Activated naive CD8-positive, alpha-beta T cell treated with anti-CD3 and anti-CD28 coated beads, Interleukin-2, amount 10 ng/mL, durations not matched to agents 7 days and 5 days (primary cell): Measurements from ENCODE around the gene CCNY. TPM values are rescaled to one million over a fixed set of nuclear protein-coding genes. Genes with fewer than 3 reads are reported as not detected.

Source experiments
- ATAC-seq: fragments of 150-1000 bp; cut with Tn5 transposase; one replicate; pipeline ENCODE4 v1.10.0; 2021; ENCODE audit warnings: low read depth, moderate library complexity
- POLR2A ChIA-PET: fragments of 350-600 bp; sonication (Branson Sonifier 250); formaldehyde crosslinking; loops from one replicate; lab custom pipeline; 2021; ENCODE audit warnings: antibody characterized with exemption; lab: Charles Lee
- DNase-seq: peaks from one replicate; pipeline ENCODE4 v3.0.0; 2021
- H3K27ac Mint-ChIP-seq: one replicate; pipeline ENCODE4 v1.8.0; 2022; ENCODE audit warnings: mild to moderate bottlenecking, mixed read lengths
- H3K27me3 Mint-ChIP-seq: one replicate; pipeline ENCODE4 v1.8.0; 2022; ENCODE audit warnings: mild to moderate bottlenecking, moderate library complexity, mixed read lengths
- H3K36me3 Mint-ChIP-seq: one replicate; pipeline ENCODE4 v1.8.0; 2021; ENCODE audit warnings: mild to moderate bottlenecking, mixed read lengths
- H3K4me1 Mint-ChIP-seq: one replicate; pipeline ENCODE4 v1.8.0; 2021; ENCODE audit warnings: mixed read lengths
- H3K4me3 Mint-ChIP-seq: one replicate; pipeline ENCODE4 v1.8.0; 2022; ENCODE audit warnings: mild to moderate bottlenecking, moderate library complexity, mixed read lengths
- H3K9me3 Mint-ChIP-seq: one replicate; pipeline ENCODE4 v1.8.0; 2021; ENCODE audit warnings: mixed read lengths
- total RNA-seq, 2 experiments: library from RNA; stranded (reverse); gene quantifications; one replicate each; pipeline ENCODE4 v1.2.3, GENCODE V29; 2021

CCNY gene
- total RNA-seq, 2 experiments from 2014 or later = 66.6 to 72.2 TPM

GRCh38 chr10:35427543-35427942, 91.2 kb downstream of the CCNY start:
- Mint-ChIP-seq H3K36me3 (peaks cover 12% of the 10 kb centered on the region), H3K27me3 (no peaks in the 10 kb centered on the region)
- ATAC-seq = no peak

GRCh38 chr10:35428521-35428920, 92.2 kb downstream of the CCNY start:
- peaks cover 12% of the 10 kb centered on the region for H3K36me3 Mint-ChIP-seq
- POLR2A ChIA-PET = no interaction called here
- no peak overlapping the region for H3K4me3 Mint-ChIP-seq
- no peak for ATAC-seq
- DNase-seq = no peak
- no peak overlapping the region for H3K27ac Mint-ChIP-seq
- H3K27me3 Mint-ChIP-seq = no peaks in the 10 kb centered on the region
- H3K9me3 Mint-ChIP-seq = peaks cover 2% of the 10 kb centered on the region
- H3K4me1 Mint-ChIP-seq = peaks cover 18% of the 10 kb centered on the region

More at GRCh38 chr10:35427543-35427942, 91.2 kb downstream of the CCNY start:
- Mint-ChIP-seq H3K27ac (no peak overlapping the region), H3K4me3 (no peak overlapping the region), H3K9me3 (peaks cover 2% of the 10 kb centered on the region), H3K4me1 (peaks cover 18% of the 10 kb centered on the region)
- POLR2A ChIA-PET = no interaction called here
- no peak for DNase-seq

GRCh38 chr10:35432781-35433338, 96.6 kb downstream of the CCNY start:
- H3K27me3 Mint-ChIP-seq = no peaks in the 10 kb centered on the region
- POLR2A ChIA-PET = interaction anchor here (0.6 kb wide), 1 partner anchor 15 kb away, joined by 3 read pairs; no protein-coding TSS in a partner anchor
- no peak for ATAC-seq
- H3K36me3 Mint-ChIP-seq = peaks cover 34% of the 10 kb centered on the region
- no peak overlapping the region for H3K27ac Mint-ChIP-seq
- no peak overlapping the region for H3K4me3 Mint-ChIP-seq
- no peak for DNase-seq
- H3K4me1 Mint-ChIP-seq = peaks cover 23% of the 10 kb centered on the region
- peaks cover 12% of the 10 kb centered on the region for H3K9me3 Mint-ChIP-seq

GRCh38 chr10:35433851-35434426, 97.6 kb downstream of the CCNY start:
- Mint-ChIP-seq H3K27ac (no peak overlapping the region), H3K4me1 (peaks cover 15% of the 10 kb centered on the region), H3K9me3 (peaks cover 12% of the 10 kb centered on the region), H3K27me3 (no peaks in the 10 kb centered on the region), H3K36me3 (peaks cover 32% of the 10 kb centered on the region), H3K4me3 (no peak overlapping the region)
- ATAC-seq (no peak), DNase-seq (no peak)
- POLR2A ChIA-PET = no interaction called here

GRCh38 chr10:35434533-35434932, 98.2 kb downstream of the CCNY start:
- POLR2A ChIA-PET = no interaction called here
- H3K27ac Mint-ChIP-seq = no peak overlapping the region

GRCh38 chr10:35435824-35436223, 99.5 kb downstream of the CCNY start:
- Mint-ChIP-seq H3K27me3 (no peaks in the 10 kb centered on the region), H3K36me3 (peaks cover 42% of the 10 kb centered on the region), H3K27ac (peak overlapping the region; percentile 35)

More at GRCh38 chr10:35434533-35434932, 98.2 kb downstream of the CCNY start:
- no peak for ATAC-seq
- no peak overlapping the region for H3K4me3 Mint-ChIP-seq
- H3K4me1 Mint-ChIP-seq = peaks cover 15% of the 10 kb centered on the region
- H3K9me3 Mint-ChIP-seq = peaks cover 18% of the 10 kb centered on the region
- DNase-seq = no peak
- H3K27me3 Mint-ChIP-seq = no peaks in the 10 kb centered on the region
- H3K36me3 Mint-ChIP-seq = peaks cover 38% of the 10 kb centered on the region

GRCh38 chr10:35437829-35438228, 101.5 kb downstream of the CCNY start:
- Mint-ChIP-seq H3K27ac (no peak overlapping the region), H3K9me3 (peaks cover 33% of the 10 kb centered on the region), H3K27me3 (no peaks in the 10 kb centered on the region), H3K4me1 (peaks cover 23% of the 10 kb centered on the region), H3K4me3 (no peak overlapping the region), H3K36me3 (peaks cover 52% of the 10 kb centered on the region)
- no peak for ATAC-seq
- no peak for DNase-seq
- POLR2A ChIA-PET = interaction anchor here (0.7 kb wide), 1 partner anchor 89 kb away, joined by 3 read pairs; no protein-coding TSS in a partner anchor

More at GRCh38 chr10:35435824-35436223, 99.5 kb downstream of the CCNY start:
- DNase-seq (no peak), ATAC-seq (no peak)
- Mint-ChIP-seq H3K9me3 (peaks cover 20% of the 10 kb centered on the region), H3K4me3 (no peak overlapping the region), H3K4me1 (peaks cover 17% of the 10 kb centered on the region)
- POLR2A ChIA-PET = no interaction called here

GRCh38 chr10:35438718-35439571, 102.6 kb downstream of the CCNY start:
- H3K4me1 Mint-ChIP-seq = peaks cover 21% of the 10 kb centered on the region
- H3K4me3 Mint-ChIP-seq = no peak overlapping the region
- H3K9me3 Mint-ChIP-seq = peaks cover 37% of the 10 kb centered on the region
- H3K27me3 Mint-ChIP-seq = no peaks in the 10 kb centered on the region
- H3K27ac Mint-ChIP-seq = peak overlapping the region; percentile 13
- ATAC-seq (no peak), DNase-seq (no peak)
- POLR2A ChIA-PET = interaction anchor here (0.6 kb wide), 1 partner anchor 125 kb away, joined by 4 read pairs; no protein-coding TSS in a partner anchor
- H3K36me3 Mint-ChIP-seq = peaks cover 59% of the 10 kb centered on the region

- Mint-ChIP-seq H3K36me3 (peaks cover 60% of the 10 kb centered on the region), H3K4me3 (no peak overlapping the region), H3K27me3 (no peaks in the 10 kb centered on the region), H3K27ac (no peak overlapping the region), H3K9me3 (peaks cover 37% of the 10 kb centered on the region), H3K4me1 (peaks cover 16% of the 10 kb centered on the region)
- POLR2A ChIA-PET = no interaction called here
- ATAC-seq = no peak
- DNase-seq = no peak
Observed at GRCh38 chr10:35440016-35440415, 103.7 kb downstream of the CCNY start.

GRCh38 chr10:35442028-35442427, 105.7 kb downstream of the CCNY start:
- Mint-ChIP-seq H3K27me3 (no peaks in the 10 kb centered on the region), H3K9me3 (peaks cover 33% of the 10 kb centered on the region), H3K4me1 (peaks cover 19% of the 10 kb centered on the region), H3K27ac (peak overlapping the region; percentile 58), H3K36me3 (peaks cover 49% of the 10 kb centered on the region), H3K4me3 (no peak overlapping the region)
- ATAC-seq = no peak
- DNase-seq = no peak
- POLR2A ChIA-PET = no interaction called here

- POLR2A ChIA-PET = no interaction called here
- peaks cover 33% of the 10 kb centered on the region for H3K9me3 Mint-ChIP-seq
- peak; percentile 59 for ATAC-seq
- no peak for DNase-seq
- peak overlapping the region; percentile 12 for H3K4me3 Mint-ChIP-seq
- H3K27me3 Mint-ChIP-seq = no peaks in the 10 kb centered on the region
- H3K27ac Mint-ChIP-seq = peak overlapping the region; percentile 22
- H3K36me3 Mint-ChIP-seq = peaks cover 46% of the 10 kb centered on the region
- peaks cover 20% of the 10 kb centered on the region for H3K4me1 Mint-ChIP-seq
Observed at GRCh38 chr10:35442592-35442991, 106.3 kb downstream of the CCNY start.

GRCh38 chr10:35443858-35444257, 107.5 kb downstream of the CCNY start:
- peaks cover 43% of the 10 kb centered on the region for H3K36me3 Mint-ChIP-seq
- H3K27ac Mint-ChIP-seq = no peak overlapping the region
- peaks cover 32% of the 10 kb centered on the region for H3K9me3 Mint-ChIP-seq

GRCh38 chr10:35445150-35445884, 109.0 kb downstream of the CCNY start:
- POLR2A ChIA-PET = no interaction called here
- peaks cover 46% of the 10 kb centered on the region for H3K4me1 Mint-ChIP-seq
- peaks cover 26% of the 10 kb centered on the region for H3K9me3 Mint-ChIP-seq
- ATAC-seq (no peak), DNase-seq (no peak)
- H3K4me3 Mint-ChIP-seq = no peak overlapping the region
- H3K36me3 Mint-ChIP-seq = peaks cover 33% of the 10 kb centered on the region
- H3K27me3 Mint-ChIP-seq = no peaks in the 10 kb centered on the region
- peak overlapping the region; percentile 6 for H3K27ac Mint-ChIP-seq

More at GRCh38 chr10:35443858-35444257, 107.5 kb downstream of the CCNY start:
- ATAC-seq (no peak), DNase-seq (no peak)
- Mint-ChIP-seq H3K4me3 (no peak overlapping the region), H3K4me1 (peaks cover 32% of the 10 kb centered on the region), H3K27me3 (no peaks in the 10 kb centered on the region)
- POLR2A ChIA-PET = no interaction called here
